ENCODE measurements around the gene FRAS1.

- no peak for TF ChIP-seq TARDBP (IDR thresholded peaks at IDR 0.05)
- TF ChIP-seq SUZ12 (IDR thresholded peaks at IDR 0.05) = no peak
- TF ChIP-seq FOXK2 (IDR thresholded peaks at IDR 0.05) = no peak
- TF ChIP-seq FOXM1 (IDR thresholded peaks at IDR 0.05; ENCODE audit: borderline replicate concordance) = no peak
- TF ChIP-seq SP1 (IDR thresholded peaks at IDR 0.05) = no peak
- TF ChIP-seq L3MBTL2 (conservative IDR thresholded peaks at IDR 0.05) = no peak
- no peak for TF ChIP-seq PKNOX1 (IDR thresholded peaks at IDR 0.05)
- TF ChIP-seq HDGF (IDR thresholded peaks at IDR 0.05; ENCODE audit: borderline replicate concordance) = no peak
- TF ChIP-seq ARNT (IDR thresholded peaks at IDR 0.05) = no peak
- TF ChIP-seq ELF4 (IDR thresholded peaks at IDR 0.05) = no peak
Measured at GRCh38 chr4:78197947-78198346, 140.8 kb downstream of the FRAS1 start.

All from HEK293T (cell line).